Measurements from ENCODE around the gene UXT.
"Not testable (repeated sequence)": the region's sequence is repeated elsewhere in the genome, so short reads cannot be mapped to it uniquely, and the experiment has no call there.

Gene UXT, protein sequence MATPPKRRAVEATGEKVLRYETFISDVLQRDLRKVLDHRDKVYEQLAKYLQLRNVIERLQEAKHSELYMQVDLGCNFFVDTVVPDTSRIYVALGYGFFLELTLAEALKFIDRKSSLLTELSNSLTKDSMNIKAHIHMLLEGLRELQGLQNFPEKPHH

DNA sequence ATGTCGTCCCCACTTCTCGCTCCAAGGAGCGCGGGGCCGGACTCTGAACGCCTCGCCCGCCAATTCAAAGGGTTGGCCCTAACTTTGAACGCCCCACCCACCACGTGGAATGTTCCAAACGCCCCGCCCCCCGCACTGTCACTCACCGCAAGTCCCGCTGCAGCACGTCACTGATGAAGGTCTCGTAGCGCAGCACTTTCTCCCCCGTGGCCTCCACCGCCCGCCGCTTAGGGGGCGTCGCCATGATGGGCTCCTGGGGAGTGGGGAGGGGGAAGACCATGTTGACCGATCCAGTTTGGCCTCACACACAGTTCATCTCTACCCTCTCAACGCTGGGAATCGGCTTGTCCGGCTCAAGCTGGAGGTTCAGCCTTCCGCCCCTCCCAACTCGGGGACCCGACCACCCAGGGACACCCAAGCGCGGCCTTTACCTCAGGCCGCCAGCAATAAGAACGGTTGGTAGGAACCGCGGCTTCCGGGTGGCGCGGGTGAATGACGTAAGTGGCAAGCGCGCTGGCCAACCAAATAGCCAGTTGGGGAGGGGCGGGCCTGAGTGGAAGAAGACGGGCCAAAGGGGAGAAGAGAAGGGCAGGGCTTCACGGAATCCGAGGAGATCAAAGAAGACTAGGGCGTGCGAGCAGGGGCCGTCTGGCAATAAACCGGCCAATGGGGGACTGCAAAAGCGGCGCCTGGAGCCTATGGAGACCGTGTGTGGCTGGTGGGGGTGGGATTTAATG is at the start of gene UXT:
Gene UXT, minus strand, starts transcription at position 497 of the 737 bp plus-strand sequence. Its CDS starts 253 bp downstream, at position 244.
- Mint-ChIP-seq H3K4me3 (peak within 1 kb of the TSS; percentile 83 to 93), H3K27me3 (no peaks in the 10 kb centered on the region), H3K4me1 (peaks cover 38% of the 10 kb centered on the region), H3K9me3 (peaks cover 0 to 5% of the 10 kb centered on the region in 2 donors), H3K27ac (peak within 1 kb of the TSS; percentile 97 to 99)
- DNase-seq, result peak; percentile 91 to 95
- peak; percentile 90 for ATAC-seq

DNA sequence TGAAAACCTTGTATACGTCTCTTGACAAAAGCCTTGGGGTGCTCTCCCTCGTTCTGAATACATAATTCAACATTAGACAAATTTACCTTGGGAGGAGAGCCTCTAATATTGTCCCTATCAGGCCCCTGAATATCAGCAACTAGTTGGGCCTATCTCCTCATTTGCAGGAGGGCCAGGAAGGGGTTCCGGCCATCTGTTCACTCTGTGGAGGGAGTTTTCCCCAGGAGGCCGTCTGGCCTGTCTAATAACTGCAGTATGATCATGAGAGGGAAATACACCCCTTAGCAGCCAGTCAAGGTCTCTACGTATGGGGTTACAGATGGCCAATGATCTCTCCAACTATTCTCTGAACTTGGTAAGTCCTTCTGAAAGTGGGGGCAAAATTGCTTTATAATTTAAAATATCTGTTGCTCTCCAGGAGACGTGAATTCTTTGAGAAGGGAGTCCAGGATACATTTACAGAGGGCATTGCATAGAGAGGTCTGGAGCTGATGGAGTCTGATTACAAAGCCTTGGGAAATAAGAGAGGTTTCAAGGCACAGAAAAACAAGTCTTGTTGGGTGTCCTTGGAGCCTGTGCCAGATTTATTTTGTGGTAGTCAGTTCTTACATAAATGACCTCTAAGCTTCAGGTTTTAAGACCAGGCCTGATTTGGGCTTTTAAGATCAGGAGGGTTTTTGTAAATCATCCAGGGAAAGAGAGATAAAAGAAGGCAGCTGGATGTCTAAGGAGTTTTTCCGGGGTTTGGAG is 48.2 kb upstream of the UXT start:
- DNase-seq (no peak), ATAC-seq (no peak)
- Mint-ChIP-seq H3K27me3 (no peaks in the 10 kb centered on the region), H3K4me3 (no peak overlapping the region), H3K4me1 (no peaks in the 10 kb centered on the region), H3K27ac (no peak overlapping the region), H3K9me3 (no peaks in the 10 kb centered on the region)

DNA sequence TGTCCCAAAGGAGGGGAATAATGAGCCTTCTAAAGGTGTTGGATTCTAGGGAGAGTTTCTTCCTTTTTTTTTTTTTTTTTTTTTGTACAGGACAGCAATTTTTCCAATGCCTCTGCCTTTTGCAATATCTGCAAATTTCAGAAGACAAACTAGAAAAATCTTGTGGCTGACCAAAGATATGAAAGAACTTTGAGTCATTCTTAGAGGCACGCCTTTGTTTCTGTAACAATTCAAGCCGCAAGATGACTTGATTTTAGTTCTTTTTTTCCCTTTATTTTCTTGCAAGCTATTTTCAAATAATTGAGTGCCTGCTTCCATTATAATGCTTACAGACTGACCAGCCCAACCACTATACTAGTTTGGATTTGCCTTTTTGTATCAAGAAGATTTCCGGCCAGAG is 47.6 kb upstream of the UXT start:
- H3K27ac Mint-ChIP-seq, result no peak overlapping the region
- ATAC-seq, result no peak
- no peak overlapping the region for H3K4me3 Mint-ChIP-seq
- H3K9me3 Mint-ChIP-seq, result no peaks in the 10 kb centered on the region
- no peaks in the 10 kb centered on the region for H3K27me3 Mint-ChIP-seq
- no peak for DNase-seq
- no peaks in the 10 kb centered on the region for H3K4me1 Mint-ChIP-seq

DNA sequence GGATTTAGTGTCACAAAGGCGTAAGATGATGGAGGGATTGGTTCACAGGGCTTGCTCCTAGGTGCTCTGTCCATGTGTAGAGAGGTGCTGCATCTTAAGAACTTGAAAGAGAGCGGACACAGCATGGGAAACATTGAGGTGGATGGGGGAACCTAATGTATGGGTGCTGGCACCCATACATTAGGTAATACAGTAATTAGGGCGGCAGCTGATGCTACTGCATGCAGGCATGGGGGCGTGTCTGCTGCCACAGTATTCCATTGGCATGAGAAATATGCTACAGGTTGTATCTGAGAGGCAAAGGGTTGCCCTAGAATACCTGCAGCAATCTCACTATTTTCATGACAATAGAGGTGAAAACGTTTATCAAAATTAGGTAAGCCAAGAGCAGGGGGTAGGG is 45.8 kb upstream of the UXT start:
- no peak for DNase-seq
- Mint-ChIP-seq H3K4me3 (no peak overlapping the region), H3K27me3 (no peaks in the 10 kb centered on the region), H3K9me3 (no peaks in the 10 kb centered on the region), H3K27ac (no peak overlapping the region), H3K4me1 (no peaks in the 10 kb centered on the region)
- ATAC-seq, result no peak

DNA sequence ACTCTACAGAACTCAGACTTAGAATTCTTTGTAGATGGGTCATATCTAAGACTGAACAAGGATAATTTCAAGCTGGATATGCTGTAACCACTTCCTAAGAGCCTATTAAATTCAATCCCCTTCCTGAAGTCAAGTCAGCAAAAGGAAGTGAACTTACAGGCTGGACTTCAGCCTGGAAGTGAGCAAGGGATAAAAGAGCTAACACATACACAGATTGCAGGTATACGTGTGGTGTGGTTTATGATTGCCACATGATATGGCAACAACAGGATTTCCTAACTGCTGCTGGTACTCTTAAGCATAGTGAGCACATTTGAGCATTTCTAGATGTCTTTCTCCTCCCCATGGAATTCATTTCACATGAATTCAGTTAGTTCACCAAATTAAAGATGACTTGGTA is 38.2 kb upstream of the UXT start:
- Mint-ChIP-seq H3K27ac (peak overlapping the region in 1 of 2 donors; percentile 52), H3K4me3 (no peak overlapping the region), H3K4me1 (no peaks in the 10 kb centered on the region), H3K27me3 (no peaks in the 10 kb centered on the region), H3K9me3 (no peaks in the 10 kb centered on the region)
- ATAC-seq, result no peak
- no peak for DNase-seq

DNA sequence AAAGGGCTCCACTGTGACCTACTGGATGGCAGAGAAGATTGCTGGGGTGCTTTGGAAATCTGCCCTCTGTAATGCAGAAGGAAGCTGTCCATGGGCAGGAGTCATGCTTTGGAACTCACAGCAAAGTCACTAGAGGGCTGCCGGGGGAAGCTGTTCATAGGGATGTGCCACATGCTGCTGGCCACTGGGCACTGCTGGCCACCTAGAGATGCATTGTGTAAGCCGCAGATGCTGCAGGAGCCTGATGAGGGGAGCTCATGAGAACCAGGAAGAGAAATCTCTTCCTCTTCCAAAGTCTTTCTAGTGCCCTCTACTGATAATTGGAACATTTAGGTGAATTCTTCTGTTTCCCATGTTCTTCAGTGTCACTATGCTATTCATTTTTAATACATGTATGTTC is 31.2 kb upstream of the UXT start:
- Mint-ChIP-seq H3K27me3 (no peaks in the 10 kb centered on the region), H3K4me3 (no peak overlapping the region), H3K4me1 (no peaks in the 10 kb centered on the region), H3K9me3 (no peaks in the 10 kb centered on the region), H3K27ac (no peak overlapping the region)
- ATAC-seq (no peak), DNase-seq (no peak)

DNA sequence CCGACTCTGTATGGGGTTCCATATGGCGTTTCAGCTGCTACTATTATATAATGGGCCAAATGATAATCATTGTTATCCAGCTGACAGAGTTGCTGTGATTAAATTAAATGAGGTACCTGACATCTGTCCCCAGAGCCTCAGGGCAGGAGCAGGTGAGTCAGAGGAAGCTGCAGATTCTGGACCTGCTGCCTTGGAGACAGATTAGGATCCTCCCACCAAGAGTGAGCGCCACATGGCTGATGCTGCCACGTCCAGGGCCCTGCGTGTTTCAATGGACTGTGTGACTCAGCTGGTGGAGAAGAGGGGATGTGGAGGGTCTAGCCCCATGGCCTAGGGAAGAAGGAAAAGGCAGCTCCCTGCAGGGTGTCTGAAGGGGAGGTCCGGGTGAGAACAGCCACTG is 28.3 kb upstream of the UXT start:
- H3K9me3 Mint-ChIP-seq, result no peaks in the 10 kb centered on the region
- H3K27me3 Mint-ChIP-seq, result no peaks in the 10 kb centered on the region
- ATAC-seq (no peak), DNase-seq (no peak)
- H3K27ac Mint-ChIP-seq, result no peak overlapping the region
- no peak overlapping the region for H3K4me3 Mint-ChIP-seq
- no peaks in the 10 kb centered on the region for H3K4me1 Mint-ChIP-seq

DNA sequence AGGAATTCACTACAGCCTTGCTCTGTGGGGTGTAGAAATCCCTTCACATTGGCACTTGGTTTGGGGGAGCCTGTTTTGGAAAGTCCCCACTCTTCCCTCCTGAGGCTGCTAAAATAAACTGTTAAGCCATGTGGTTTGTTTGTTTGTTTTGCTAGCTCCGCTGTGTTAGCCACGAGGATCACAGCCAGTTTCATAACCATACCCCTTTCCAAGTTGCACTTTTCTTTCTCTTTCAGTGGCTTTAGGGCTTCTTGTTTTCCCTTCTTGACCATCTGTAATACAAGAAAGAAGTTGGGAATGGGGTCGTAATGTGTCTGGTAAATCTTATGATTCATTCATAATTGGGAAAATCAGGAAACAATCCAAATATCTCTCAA is 24.8 kb upstream of the UXT start:
- no peak for ATAC-seq
- Mint-ChIP-seq H3K9me3 (no peaks in the 10 kb centered on the region), H3K4me1 (no peaks in the 10 kb centered on the region), H3K4me3 (no peak overlapping the region), H3K27me3 (no peaks in the 10 kb centered on the region), H3K27ac (no peak overlapping the region)
- DNase-seq, result no peak

DNA sequence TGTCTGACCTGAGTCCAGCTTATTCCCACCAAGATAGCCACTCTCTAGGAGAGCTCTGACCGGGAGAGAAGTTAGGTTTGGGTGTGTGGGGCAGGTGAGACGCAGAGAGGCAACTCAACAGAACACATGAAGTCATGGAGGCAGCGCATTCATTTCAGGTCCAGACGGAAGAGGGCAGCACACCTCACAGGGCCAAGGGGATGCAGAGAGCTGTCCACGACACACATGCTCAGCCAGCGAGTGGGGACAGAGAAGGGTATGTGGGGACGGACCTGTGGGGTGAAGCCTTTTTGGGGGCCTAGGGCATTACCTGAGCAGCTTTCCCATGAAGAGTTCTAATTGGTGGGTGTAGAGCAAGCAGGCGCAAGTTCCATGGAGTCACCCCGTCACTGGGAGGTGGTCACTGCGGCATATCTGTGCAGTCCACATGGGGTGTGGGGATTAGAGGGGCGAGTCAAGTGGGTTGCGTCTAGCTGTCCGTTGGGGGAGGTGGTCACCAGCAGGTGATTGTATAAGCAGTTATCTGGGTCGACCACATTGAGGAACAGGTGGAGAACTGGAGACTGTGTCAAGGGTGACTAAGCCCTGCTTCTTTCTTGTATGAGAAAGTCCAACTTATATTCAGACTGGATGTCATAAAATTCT is 24.3 kb upstream of the UXT start:
- no peaks in the 10 kb centered on the region for H3K4me1 Mint-ChIP-seq
- no peaks in the 10 kb centered on the region for H3K9me3 Mint-ChIP-seq

DNA sequence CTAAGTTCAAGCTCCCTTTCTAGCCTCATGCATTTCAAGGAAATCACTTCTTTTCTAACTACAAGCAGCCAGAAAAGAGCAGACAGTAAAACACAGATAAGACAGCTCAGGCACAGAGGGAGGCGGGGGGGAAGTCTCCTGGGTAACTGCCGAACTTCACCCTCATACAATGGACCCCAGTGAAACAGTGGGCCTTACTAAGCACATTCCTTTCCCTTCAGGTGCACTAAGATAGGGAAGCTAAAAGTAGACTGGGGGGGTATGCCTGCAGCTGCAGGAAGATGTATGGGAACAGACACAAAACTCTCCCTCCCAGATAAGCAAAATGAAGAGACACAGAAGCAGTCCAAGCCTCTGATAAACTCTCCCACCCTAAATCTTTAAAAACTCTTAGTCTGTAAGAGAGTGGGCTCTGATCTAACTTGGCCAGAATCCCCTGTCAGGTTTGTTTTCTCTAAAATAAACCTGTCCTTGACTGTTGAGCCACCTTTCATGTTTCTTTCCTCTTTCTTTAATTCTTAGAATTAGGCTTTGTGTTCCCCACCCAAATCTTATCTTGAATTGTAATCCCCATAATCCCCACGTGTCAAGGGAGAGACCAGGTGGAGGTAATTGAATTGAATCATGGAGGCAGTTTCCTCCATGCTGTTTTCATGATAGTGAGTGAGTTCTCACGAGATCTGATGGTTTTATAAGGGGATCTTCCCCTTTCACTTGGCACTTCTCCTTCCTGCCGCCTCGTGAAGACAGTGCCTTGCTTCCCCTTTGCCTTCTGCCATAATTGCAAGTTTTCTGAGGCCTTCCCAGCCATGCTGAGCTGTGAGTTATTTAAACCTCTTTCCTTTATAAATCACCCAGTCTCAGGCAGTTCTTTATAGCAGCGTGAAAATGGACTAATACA is 17.2 kb upstream of the UXT start:
- H3K27me3 Mint-ChIP-seq, DNase-seq, H3K9me3 Mint-ChIP-seq, H3K27ac Mint-ChIP-seq, ATAC-seq, H3K4me1 Mint-ChIP-seq, H3K4me3 Mint-ChIP-seq: not testable (repeated sequence)

More for the DNA sequence above, 24.3 kb upstream of the UXT start:
- no peaks in the 10 kb centered on the region for H3K27me3 Mint-ChIP-seq
- ATAC-seq (no peak), DNase-seq (no peak)
- H3K4me3 Mint-ChIP-seq, result no peak overlapping the region
- no peak overlapping the region for H3K27ac Mint-ChIP-seq

DNA sequence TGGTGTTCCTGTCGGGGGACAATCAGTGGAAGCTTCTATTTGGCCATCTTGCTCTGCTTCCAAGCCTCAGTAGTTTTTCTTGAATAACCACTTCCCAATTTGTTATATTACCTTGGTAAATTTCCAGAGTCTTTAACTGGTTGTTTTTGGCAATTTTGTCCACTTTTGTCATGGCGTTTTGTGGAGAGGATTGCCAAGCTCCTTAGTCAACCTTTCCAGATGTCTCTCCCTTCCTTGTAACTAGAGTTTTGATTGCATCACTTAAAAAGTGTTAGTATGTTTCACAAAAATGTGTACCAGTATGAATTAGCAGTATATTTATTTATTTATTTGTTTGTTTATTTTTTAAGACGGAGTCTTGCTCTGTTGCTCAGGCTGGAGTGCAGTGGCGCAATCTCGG is 15.8 kb upstream of the UXT start:
- H3K4me1 Mint-ChIP-seq, result no peaks in the 10 kb centered on the region
- no peak overlapping the region for H3K4me3 Mint-ChIP-seq
- no peaks in the 10 kb centered on the region for H3K27me3 Mint-ChIP-seq
- ATAC-seq (no peak), DNase-seq (no peak)
- H3K9me3 Mint-ChIP-seq, result no peaks in the 10 kb centered on the region
- H3K27ac Mint-ChIP-seq, result no peak overlapping the region

DNA sequence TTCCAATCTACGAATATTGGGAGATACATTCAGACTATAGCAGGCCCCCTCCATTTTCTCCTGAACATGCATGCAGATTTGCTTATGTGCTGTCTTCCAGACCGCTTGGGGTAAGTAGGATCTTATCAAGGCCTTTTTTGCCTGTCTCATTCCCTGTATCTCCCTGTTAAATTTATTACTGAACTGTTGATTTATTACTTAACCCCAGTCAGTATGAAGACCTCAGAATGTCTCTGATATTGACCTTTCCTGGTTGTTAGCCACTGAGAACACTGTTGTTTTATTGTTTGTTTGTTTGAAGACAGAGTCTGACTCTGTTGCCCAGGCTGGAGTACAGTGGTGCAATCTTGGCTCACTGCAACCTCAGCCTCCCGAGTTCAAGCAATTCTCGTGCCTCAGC is 6.8 kb upstream of the UXT start:
- H3K9me3 Mint-ChIP-seq, DNase-seq, ATAC-seq, H3K4me3 Mint-ChIP-seq, H3K27me3 Mint-ChIP-seq, H3K27ac Mint-ChIP-seq, H3K4me1 Mint-ChIP-seq: not testable (repeated sequence)

DNA sequence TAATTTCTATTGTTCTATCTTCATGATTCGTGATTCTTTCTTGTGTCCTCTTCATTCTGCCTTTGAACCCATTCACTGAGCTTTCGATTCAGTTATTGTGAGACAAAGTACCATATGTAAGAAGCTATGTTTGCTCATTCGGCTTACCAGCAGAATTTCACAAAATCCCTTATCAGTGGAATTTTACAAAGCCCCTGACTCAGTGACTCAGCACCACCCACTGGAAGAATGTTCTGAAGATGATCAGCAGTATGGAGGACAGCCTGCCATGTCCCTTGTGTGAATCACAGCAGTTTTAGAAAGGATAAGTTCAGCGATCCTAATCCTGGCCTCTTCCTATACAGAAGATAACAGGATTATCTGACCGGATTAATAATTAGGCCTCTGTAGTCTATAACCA is 5.8 kb upstream of the UXT start:
- peaks cover 14% of the 10 kb centered on the region for H3K4me1 Mint-ChIP-seq
- H3K9me3 Mint-ChIP-seq, result no peaks in the 10 kb centered on the region
- no peak overlapping the region for H3K27ac Mint-ChIP-seq
- ATAC-seq (no peak), DNase-seq (no peak)
- H3K27me3 Mint-ChIP-seq, result no peaks in the 10 kb centered on the region
- no peak overlapping the region for H3K4me3 Mint-ChIP-seq

DNA sequence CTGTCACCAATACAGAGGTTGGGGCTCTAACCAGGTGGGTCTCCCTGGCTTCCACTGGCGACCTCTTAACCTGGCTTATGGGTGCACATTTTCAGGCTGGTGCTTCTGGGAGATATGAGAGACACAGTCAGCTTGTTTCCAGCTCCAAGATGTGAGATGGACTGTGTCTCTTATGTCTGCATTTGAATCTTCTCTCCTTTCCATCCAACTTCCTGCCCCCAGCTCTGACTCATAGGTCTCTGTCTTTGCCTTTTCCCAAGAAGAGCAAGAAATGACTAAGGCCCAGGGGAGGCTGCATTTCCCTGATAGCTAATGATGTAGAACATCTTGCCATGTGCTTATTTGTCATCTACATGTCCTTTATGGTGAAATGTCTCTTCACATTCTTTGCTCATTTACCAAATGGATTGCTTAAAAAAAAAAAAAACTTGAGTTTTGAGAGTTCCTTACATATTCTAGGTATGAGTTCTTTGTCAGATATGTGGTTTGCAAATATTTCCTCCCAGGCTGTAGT is 3.2 kb upstream of the UXT start:
- Mint-ChIP-seq H3K27me3 (no peaks in the 10 kb centered on the region), H3K9me3 (peaks cover 0 to 5% of the 10 kb centered on the region in 2 donors), H3K4me3 (peak overlapping the region in 1 of 2 donors; percentile 29), H3K4me1 (peaks cover 20% of the 10 kb centered on the region), H3K27ac (peak overlapping the region in 1 of 2 donors; percentile 57)
- DNase-seq (peak in 1 of 2 donors; percentile 39), ATAC-seq (no peak)

DNA sequence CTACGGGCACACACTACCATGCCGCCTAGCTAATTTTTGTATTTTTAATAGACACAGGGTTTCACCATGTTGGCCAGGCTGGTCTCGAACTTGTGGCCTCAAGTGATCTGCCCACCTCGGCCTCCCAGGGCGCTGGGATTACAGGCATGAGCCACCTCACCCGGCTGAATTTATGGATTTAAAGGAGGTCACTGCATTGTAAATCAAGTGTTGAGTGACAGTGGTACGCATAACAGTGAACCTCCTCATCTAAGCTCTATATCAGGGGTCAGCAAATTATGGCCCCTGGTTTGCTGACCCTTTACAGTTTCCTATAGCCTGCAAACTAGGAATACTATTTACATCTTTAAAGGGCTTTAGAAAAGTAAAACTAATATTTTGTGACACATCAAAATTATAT is 2.6 kb upstream of the UXT start:
- no peak overlapping the region for H3K27ac Mint-ChIP-seq
- peaks cover 26% of the 10 kb centered on the region for H3K4me1 Mint-ChIP-seq
- ATAC-seq (no peak), DNase-seq (no peak)
- peaks cover 0 to 5% of the 10 kb centered on the region in 2 donors for H3K9me3 Mint-ChIP-seq
- H3K27me3 Mint-ChIP-seq, result no peaks in the 10 kb centered on the region
- no peak overlapping the region for H3K4me3 Mint-ChIP-seq
